ENCODE data around the gene OR6K3. TPM values are rescaled to one million over a fixed set of nuclear protein-coding genes. Genes with fewer than 3 reads are reported as not detected.
A peak's percentile ranks its signal among the peaks of the same experiment; 100 is the strongest.

OR6K3 gene
- total and polyA plus RNA-seq, 2 of the 8 experiments (the other 6 are each of a cell fraction or from before 2014, with no cell fraction given) = not detected

- POLR2A ChIA-PET (ENCODE audit: partially characterized antibody) = no interaction called here
- no peak overlapping the region for H2BK15ac ChIP-seq (ENCODE audit: low read length)
Observed at GRCh38 chr1:158724442-158724841, 3.9 kb upstream of the OR6K3 start.

More at GRCh38 chr1:158724442-158724841, 3.9 kb upstream of the OR6K3 start:
- 95% methylated on average over 5 of the region's 5 CpGs; no CpG with 5 or more reads in 1 of the 2 experiments for WGBS, 2 experiments (ENCODE audit: extremely low coverage in 1 of 2, insufficient coverage in 1 of 2, insufficient read length in 1 of 2, insufficient replicate concordance in 2 of 2, low coverage in 1 of 2, low lambda C conversion rate in 2 of 2, missing lambda C conversion rate in 1 of 2)
- Histone ChIP-seq H3K27me3 (replicated peaks in 1 of 4; ENCODE audit: control insufficient read depth in 3 of 4, extremely low read depth in 1 of 4, insufficient read depth in 3 of 4, low read length in 3 of 4) (no peaks in the 10 kb centered on the region), H3K14ac (ENCODE audit: insufficient read length) (no peak overlapping the region), H3K9me3 (ENCODE audit: insufficient read depth in 2 of 2, low read depth in 1 of 2, low read length in 1 of 2) (no peaks in the 10 kb centered on the region), H4K8ac (ENCODE audit: extremely low read depth, insufficient read depth, low read length) (no peak overlapping the region), H3K36me3 (ENCODE audit: control insufficient read depth in 2 of 4, insufficient read depth in 4 of 4, low read length in 3 of 4) (no peaks in the 10 kb centered on the region), H3K79me1 (ENCODE audit: low read depth, low read length) (no peaks in the 10 kb centered on the region), H2AK5ac (ENCODE audit: low read depth, low read length) (no peak overlapping the region), H3K4me3 (ENCODE audit: extremely low read depth in 1 of 4, insufficient read depth in 2 of 4, low read depth in 3 of 4, low read length in 4 of 4) (no peak overlapping the region), H3K4ac (replicated peaks; ENCODE audit: insufficient read length, low read depth, low read length) (no peak overlapping the region), H2AFZ (ENCODE audit: low read length) (peak overlapping the region; percentile 22; the same call in 1 of the 2 replicates), H2BK20ac (ENCODE audit: low read length) (no peak overlapping the region), H3K56ac (replicated peaks; ENCODE audit: insufficient read length, low read depth, low read length) (no peak overlapping the region), H3K79me2 (ENCODE audit: control insufficient read depth in 1 of 2, insufficient read depth in 2 of 2, low read length in 2 of 2) (no peaks in the 10 kb centered on the region), H4K5ac (ENCODE audit: insufficient read length, low read depth, low read length) (no peak overlapping the region), H3K18ac (ENCODE audit: extremely low read depth, low read length) (no peak overlapping the region), H3K4me2 (ENCODE audit: insufficient read depth in 1 of 2, low read depth in 2 of 2, low read length in 2 of 2) (no peak overlapping the region), H4K91ac (replicated peaks; ENCODE audit: insufficient read length, low read length) (no peak overlapping the region), H4K20me1 (replicated peaks in 1 of 2; ENCODE audit: control insufficient read depth in 1 of 2, insufficient read depth in 2 of 2, low read length in 2 of 2) (no peaks in the 10 kb centered on the region), H2BK120ac (replicated peaks; ENCODE audit: low read depth, low read length) (no peak overlapping the region), H3K4me1 (replicated peaks in 1 of 4; ENCODE audit: control insufficient read depth in 3 of 4, insufficient read depth in 4 of 4, low read length in 3 of 4) (no peaks in the 10 kb centered on the region), H3K23ac (ENCODE audit: insufficient read length) (no peak overlapping the region), H3K9ac (replicated peaks in 1 of 4; ENCODE audit: extremely low read depth in 1 of 4, low read depth in 3 of 4, low read length in 3 of 4) (no peak overlapping the region), H3K27ac (ENCODE audit: low read depth, low read length) (no peak overlapping the region), H3K23me2 (ENCODE audit: low read depth, low read length) (no peaks in the 10 kb centered on the region), H2BK5ac (ENCODE audit: low read depth, low read length) (no peak overlapping the region), H2BK12ac (ENCODE audit: low read depth, low read length) (no peak overlapping the region)
- no peak for TF ChIP-seq CREB1 (IDR thresholded peaks at IDR 0.05)
- no peak for TF ChIP-seq RNF2 (IDR thresholded peaks at IDR 0.05; ENCODE audit: borderline replicate concordance, low read depth, low read length, missing control alignments, poor library complexity, severe bottlenecking)
- TF ChIP-seq, protein P1, sequence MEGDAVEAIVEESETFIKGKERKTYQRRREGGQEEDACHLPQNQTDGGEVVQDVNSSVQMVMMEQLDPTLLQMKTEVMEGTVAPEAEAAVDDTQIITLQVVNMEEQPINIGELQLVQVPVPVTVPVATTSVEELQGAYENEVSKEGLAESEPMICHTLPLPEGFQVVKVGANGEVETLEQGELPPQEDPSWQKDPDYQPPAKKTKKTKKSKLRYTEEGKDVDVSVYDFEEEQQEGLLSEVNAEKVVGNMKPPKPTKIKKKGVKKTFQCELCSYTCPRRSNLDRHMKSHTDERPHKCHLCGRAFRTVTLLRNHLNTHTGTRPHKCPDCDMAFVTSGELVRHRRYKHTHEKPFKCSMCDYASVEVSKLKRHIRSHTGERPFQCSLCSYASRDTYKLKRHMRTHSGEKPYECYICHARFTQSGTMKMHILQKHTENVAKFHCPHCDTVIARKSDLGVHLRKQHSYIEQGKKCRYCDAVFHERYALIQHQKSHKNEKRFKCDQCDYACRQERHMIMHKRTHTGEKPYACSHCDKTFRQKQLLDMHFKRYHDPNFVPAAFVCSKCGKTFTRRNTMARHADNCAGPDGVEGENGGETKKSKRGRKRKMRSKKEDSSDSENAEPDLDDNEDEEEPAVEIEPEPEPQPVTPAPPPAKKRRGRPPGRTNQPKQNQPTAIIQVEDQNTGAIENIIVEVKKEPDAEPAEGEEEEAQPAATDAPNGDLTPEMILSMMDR (IDR thresholded peaks at IDR 0.05; ENCODE audit: control extremely low read depth in 1 of 3, insufficient read depth in 1 of 3, low read depth in 1 of 3, low read length in 3 of 3) = no peak
- no peak for TF ChIP-seq GTF2F1 (IDR thresholded peaks at IDR 0.05; ENCODE audit: borderline replicate concordance, low read depth, low read length)
- CTCF ChIA-PET (ENCODE audit: partially characterized antibody) = no interaction called here
- no peak for DNase-seq (ENCODE audit: low read depth in 1 of 2, low spot score in 2 of 2)
- no peak for FAIRE-seq
